Measurements from ENCODE around the gene SERPINE1. TPM values are rescaled to one million over a fixed set of nuclear protein-coding genes. Genes with fewer than 3 reads are reported as not detected.

SERPINE1 gene
- total and polyA plus RNA-seq, 2 experiments from 2014 or later, result 0.97 to 1.2 TPM

DNA sequence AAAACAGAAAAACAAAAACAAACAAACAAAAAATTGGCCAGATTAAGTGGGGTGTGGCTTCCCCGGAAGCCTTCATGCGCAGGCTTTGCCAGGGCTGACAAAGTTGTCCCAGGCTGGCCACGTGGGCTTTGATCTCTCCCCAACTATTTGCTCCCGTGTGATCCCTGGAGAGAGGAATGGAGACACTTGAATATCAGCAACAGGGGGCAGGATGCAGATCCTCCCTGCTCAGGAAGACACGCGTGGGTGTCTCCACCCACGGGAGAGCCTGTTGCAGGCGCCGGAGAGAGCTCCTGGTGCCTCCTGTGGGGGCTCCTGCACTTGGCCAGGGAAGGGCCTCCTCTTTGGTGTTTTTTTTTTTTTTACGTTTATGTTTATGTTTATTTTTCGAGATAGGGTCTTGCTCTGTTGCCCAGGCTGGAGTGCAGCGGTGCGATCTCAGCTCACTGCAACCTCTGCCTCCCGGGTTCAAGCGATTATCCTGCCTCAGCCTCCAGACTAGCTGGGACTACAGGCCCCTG, 22.7 kb upstream of the SERPINE1 start (continued):
- TF ChIP-seq, protein P1, sequence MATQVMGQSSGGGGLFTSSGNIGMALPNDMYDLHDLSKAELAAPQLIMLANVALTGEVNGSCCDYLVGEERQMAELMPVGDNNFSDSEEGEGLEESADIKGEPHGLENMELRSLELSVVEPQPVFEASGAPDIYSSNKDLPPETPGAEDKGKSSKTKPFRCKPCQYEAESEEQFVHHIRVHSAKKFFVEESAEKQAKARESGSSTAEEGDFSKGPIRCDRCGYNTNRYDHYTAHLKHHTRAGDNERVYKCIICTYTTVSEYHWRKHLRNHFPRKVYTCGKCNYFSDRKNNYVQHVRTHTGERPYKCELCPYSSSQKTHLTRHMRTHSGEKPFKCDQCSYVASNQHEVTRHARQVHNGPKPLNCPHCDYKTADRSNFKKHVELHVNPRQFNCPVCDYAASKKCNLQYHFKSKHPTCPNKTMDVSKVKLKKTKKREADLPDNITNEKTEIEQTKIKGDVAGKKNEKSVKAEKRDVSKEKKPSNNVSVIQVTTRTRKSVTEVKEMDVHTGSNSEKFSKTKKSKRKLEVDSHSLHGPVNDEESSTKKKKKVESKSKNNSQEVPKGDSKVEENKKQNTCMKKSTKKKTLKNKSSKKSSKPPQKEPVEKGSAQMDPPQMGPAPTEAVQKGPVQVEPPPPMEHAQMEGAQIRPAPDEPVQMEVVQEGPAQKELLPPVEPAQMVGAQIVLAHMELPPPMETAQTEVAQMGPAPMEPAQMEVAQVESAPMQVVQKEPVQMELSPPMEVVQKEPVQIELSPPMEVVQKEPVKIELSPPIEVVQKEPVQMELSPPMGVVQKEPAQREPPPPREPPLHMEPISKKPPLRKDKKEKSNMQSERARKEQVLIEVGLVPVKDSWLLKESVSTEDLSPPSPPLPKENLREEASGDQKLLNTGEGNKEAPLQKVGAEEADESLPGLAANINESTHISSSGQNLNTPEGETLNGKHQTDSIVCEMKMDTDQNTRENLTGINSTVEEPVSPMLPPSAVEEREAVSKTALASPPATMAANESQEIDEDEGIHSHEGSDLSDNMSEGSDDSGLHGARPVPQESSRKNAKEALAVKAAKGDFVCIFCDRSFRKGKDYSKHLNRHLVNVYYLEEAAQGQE (IDR thresholded peaks at IDR 0.05; ENCODE audit: unreplicated experiment), result no peak
- TF ChIP-seq ZNF114 (CRISPR knock-in tag; IDR thresholded peaks at IDR 0.05), result no peak
- TF ChIP-seq POLR2AphosphoS5 (IDR thresholded peaks at IDR 0.05; ENCODE audit: low read depth), result no peak
- TF ChIP-seq CREB1 (CRISPR knock-in tag; IDR thresholded peaks at IDR 0.05; ENCODE audit: low read depth), result no peak
- TF ChIP-seq, protein P2, sequence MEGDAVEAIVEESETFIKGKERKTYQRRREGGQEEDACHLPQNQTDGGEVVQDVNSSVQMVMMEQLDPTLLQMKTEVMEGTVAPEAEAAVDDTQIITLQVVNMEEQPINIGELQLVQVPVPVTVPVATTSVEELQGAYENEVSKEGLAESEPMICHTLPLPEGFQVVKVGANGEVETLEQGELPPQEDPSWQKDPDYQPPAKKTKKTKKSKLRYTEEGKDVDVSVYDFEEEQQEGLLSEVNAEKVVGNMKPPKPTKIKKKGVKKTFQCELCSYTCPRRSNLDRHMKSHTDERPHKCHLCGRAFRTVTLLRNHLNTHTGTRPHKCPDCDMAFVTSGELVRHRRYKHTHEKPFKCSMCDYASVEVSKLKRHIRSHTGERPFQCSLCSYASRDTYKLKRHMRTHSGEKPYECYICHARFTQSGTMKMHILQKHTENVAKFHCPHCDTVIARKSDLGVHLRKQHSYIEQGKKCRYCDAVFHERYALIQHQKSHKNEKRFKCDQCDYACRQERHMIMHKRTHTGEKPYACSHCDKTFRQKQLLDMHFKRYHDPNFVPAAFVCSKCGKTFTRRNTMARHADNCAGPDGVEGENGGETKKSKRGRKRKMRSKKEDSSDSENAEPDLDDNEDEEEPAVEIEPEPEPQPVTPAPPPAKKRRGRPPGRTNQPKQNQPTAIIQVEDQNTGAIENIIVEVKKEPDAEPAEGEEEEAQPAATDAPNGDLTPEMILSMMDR (conservative IDR thresholded peaks at IDR 0.05; ENCODE audit: low read depth in 2 of 2), result no peak
- no peak for TF ChIP-seq EZH2 (IDR thresholded peaks at IDR 0.05; ENCODE audit: low read depth, unreplicated experiment)

GRCh38 chr7:101104799-101105198, 22.1 kb upstream of the SERPINE1 start:
- peaks cover 33% of the 10 kb centered on the region for H3K4me1 Mint-ChIP-seq
- H3K79me2 ChIP-seq (replicated peaks; ENCODE audit: insufficient read depth), result no peaks in the 10 kb centered on the region
- TF ChIP-seq, protein P2 (conservative IDR thresholded peaks at IDR 0.05; ENCODE audit: low read depth in 2 of 2), result no peak
- no peak for TF ChIP-seq EZH2phosphoT487 (IDR thresholded peaks at IDR 0.05; ENCODE audit: unreplicated experiment)
- TF ChIP-seq EZH2 (IDR thresholded peaks at IDR 0.05; ENCODE audit: low read depth, unreplicated experiment), result no peak
- TF ChIP-seq CREB1 (CRISPR knock-in tag; IDR thresholded peaks at IDR 0.05; ENCODE audit: low read depth), result no peak
- TF ChIP-seq ZNF114 (CRISPR knock-in tag; IDR thresholded peaks at IDR 0.05), result no peak
- no peak for TF ChIP-seq NANOG (IDR thresholded peaks at IDR 0.05; ENCODE audit: borderline replicate concordance)
- no peak for TF ChIP-seq STAT1 (IDR thresholded peaks at IDR 0.05; ENCODE audit: unreplicated experiment)
- no peak for TF ChIP-seq ZNF331 (CRISPR knock-in tag; IDR thresholded peaks at IDR 0.05; ENCODE audit: low read depth)
- TF ChIP-seq, protein P1 (IDR thresholded peaks at IDR 0.05; ENCODE audit: unreplicated experiment), result no peak
- TF ChIP-seq POLR2AphosphoS5 (IDR thresholded peaks at IDR 0.05; ENCODE audit: low read depth), result no peak
- TF ChIP-seq JUNB (IDR thresholded peaks at IDR 0.05; ENCODE audit: unreplicated experiment), result no peak
- TF ChIP-seq, protein P3, sequence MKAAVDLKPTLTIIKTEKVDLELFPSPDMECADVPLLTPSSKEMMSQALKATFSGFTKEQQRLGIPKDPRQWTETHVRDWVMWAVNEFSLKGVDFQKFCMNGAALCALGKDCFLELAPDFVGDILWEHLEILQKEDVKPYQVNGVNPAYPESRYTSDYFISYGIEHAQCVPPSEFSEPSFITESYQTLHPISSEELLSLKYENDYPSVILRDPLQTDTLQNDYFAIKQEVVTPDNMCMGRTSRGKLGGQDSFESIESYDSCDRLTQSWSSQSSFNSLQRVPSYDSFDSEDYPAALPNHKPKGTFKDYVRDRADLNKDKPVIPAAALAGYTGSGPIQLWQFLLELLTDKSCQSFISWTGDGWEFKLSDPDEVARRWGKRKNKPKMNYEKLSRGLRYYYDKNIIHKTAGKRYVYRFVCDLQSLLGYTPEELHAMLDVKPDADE (IDR thresholded peaks at IDR 0.05), result no peak

More at GRCh38 chr7:101104799-101105198, 22.1 kb upstream of the SERPINE1 start:
- Mint-ChIP-seq H3K27me3 (ENCODE audit: insufficient read depth, low read depth, poor library complexity) (peaks cover 24% of the 10 kb centered on the region), H3K4me3 (no peak overlapping the region), H3K36me3 (ENCODE audit: low read depth) (no peaks in the 10 kb centered on the region), H3K9me3 (no peaks in the 10 kb centered on the region), H3K27ac (no peak overlapping the region)
- H3K36me3 ChIP-seq (ENCODE audit: insufficient read depth), result no peaks in the 10 kb centered on the region
- no peaks in the 10 kb centered on the region for H4K20me1 ChIP-seq (replicated peaks; ENCODE audit: insufficient read depth)
- no peak overlapping the region for H3K4me3 ChIP-seq
- ATAC-seq (no peak), DNase-seq (ENCODE audit: low spot score) (no peak)
- H3K27me3 ChIP-seq (ENCODE audit: insufficient read depth), result no peaks in the 10 kb centered on the region
- no peak overlapping the region for H3K27ac ChIP-seq (ENCODE audit: low read depth)
- H3K9me2 ChIP-seq (ENCODE audit: insufficient read depth), result no peaks in the 10 kb centered on the region
- H3F3A ChIP-seq (replicated peaks; ENCODE audit: low read depth), result 0 out of 2 replicates have a peak, but pooled peaks cover 12% of the 10 kb centered on the region
- no peak overlapping the region for H3K4me2 ChIP-seq
- H2AFZ ChIP-seq, result no peak overlapping the region
- H3K4me1 ChIP-seq (ENCODE audit: insufficient read depth), result peaks cover 24% of the 10 kb centered on the region

Data from GM23338 (cell line).